Kidney epithelial cell (primary cell): Measurements from ENCODE around the gene ZNF860. TPM values are rescaled to one million over a fixed set of nuclear protein-coding genes. Genes with fewer than 3 reads are reported as not detected.

Experiments
- DNase-seq: peaks from one replicate; pipeline ENCODE4 v3.0.0-alpha.2; 2010; ENCODE audit warnings: low read depth
- H3K27me3 ChIP-seq: 2 replicates; pipeline ENCODE4 v1.6.0; 2011; ENCODE audit warnings: low read length; ENCODE audit not compliant: control insufficient read depth, insufficient read depth
- H3K36me3 ChIP-seq: 2 replicates; pipeline ENCODE4 v1.5.1; 2011; ENCODE audit warnings: low read length; ENCODE audit not compliant: control insufficient read depth, insufficient read depth
- H3K4me3 ChIP-seq: 2 replicates; pipeline ENCODE4 v1.5.1; 2011; ENCODE audit warnings: low read depth, mild to moderate bottlenecking, control low read depth, low read length
- total RNA-seq: library from RNA; depleted of rRNA; stranded (reverse); fragments of >200 nt; gene quantifications from 2 replicates; pipeline ENCODE4 v1.2.3, GENCODE V29; 2015
- TF ChIP-seq, protein P1 (sequence below): IDR thresholded peaks from 2 replicates; pipeline ENCODE4 v1.5.1; 2011; ENCODE audit warnings: mild to moderate bottlenecking, moderate library complexity, low read length, control low read depth, inconsistent platforms; ENCODE audit not compliant: insufficient read depth, poor library complexity, severe bottlenecking

ZNF860 gene
- total RNA-seq, 1 donor from 2014 or later: 1.3 TPM

DNA sequence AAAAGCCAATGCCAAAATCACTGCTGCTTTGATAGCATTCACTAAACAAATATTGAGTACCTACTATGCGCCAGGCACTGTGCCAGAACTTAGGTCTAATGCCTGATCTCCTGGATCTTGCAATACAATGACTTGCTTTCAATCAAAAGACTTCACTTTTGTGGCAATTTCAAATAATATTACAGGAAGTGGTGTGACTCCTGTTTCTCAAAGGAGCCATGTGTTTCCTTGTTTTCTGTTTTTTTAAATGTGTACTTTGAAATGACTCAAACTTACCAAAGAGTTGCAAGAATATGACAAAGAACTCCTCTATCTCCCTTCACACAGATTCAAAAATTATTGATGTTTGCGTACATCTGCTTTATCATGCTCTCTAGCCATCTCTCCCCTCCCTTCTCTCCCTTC, 18.7 kb upstream of the ZNF860 start:
- no peak overlapping the region for H3K4me3 ChIP-seq
- TF ChIP-seq, protein P1, sequence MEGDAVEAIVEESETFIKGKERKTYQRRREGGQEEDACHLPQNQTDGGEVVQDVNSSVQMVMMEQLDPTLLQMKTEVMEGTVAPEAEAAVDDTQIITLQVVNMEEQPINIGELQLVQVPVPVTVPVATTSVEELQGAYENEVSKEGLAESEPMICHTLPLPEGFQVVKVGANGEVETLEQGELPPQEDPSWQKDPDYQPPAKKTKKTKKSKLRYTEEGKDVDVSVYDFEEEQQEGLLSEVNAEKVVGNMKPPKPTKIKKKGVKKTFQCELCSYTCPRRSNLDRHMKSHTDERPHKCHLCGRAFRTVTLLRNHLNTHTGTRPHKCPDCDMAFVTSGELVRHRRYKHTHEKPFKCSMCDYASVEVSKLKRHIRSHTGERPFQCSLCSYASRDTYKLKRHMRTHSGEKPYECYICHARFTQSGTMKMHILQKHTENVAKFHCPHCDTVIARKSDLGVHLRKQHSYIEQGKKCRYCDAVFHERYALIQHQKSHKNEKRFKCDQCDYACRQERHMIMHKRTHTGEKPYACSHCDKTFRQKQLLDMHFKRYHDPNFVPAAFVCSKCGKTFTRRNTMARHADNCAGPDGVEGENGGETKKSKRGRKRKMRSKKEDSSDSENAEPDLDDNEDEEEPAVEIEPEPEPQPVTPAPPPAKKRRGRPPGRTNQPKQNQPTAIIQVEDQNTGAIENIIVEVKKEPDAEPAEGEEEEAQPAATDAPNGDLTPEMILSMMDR: no peak
- no peaks in the 10 kb centered on the region for H3K27me3 ChIP-seq
- no peak for DNase-seq
- no peaks in the 10 kb centered on the region for H3K36me3 ChIP-seq

DNA sequence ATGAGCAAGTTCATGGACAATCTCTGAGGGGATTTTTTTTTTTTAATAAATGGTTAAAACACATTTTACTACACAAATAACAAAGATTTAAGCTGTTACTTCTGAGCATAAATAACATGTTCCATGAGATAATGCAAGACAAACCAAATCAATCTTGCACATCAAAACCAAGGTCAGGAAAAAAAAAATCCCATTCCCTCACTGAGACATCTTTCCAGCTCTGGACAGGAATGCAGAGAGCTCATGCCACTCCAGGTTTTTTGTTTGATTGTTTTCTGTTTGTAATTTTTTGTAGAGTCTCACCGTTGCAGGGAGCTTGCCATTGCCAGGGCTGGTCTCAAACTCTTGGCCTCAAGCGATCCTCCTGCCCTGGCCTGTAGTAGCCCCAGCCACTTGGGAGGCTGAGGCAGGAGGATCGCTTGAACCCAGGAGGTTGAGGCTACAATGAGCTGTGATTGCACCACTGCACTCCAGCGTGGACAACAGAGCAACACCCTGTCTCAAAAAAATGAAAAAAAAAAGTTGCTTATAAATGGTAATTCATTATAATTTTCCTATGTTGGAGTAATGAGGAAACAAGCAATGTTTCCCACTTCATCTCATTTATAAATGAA, 14.5 kb upstream of the ZNF860 start:
- H3K36me3 ChIP-seq: no peaks in the 10 kb centered on the region
- TF ChIP-seq, protein P1: no peak
- no peak overlapping the region for H3K4me3 ChIP-seq

DNA sequence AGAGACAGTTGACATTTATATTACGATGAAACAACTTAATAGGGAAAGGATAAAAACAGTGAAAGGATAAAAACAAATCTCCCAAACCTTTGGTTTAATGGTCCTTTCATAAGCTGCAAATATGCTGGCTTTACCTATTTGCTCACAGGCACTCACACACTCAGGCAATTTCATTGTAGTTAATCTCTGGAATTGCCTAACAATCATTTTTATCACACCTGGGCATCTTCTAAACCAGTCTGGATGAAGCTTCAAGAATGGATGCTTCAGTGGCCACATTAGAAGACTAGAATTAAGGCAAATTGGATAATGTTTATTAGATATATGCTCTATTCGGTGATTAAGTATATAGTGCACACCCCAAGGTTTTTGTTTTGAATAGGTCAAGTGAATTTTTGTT, 14.0 kb upstream of the ZNF860 start:
- no peaks in the 10 kb centered on the region for H3K27me3 ChIP-seq
- no peak for DNase-seq
- H3K4me3 ChIP-seq: no peak overlapping the region
- H3K36me3 ChIP-seq: no peaks in the 10 kb centered on the region
- TF ChIP-seq, protein P1: no peak

More for the DNA sequence above, 14.5 kb upstream of the ZNF860 start:
- DNase-seq: no peak
- H3K27me3 ChIP-seq: no peaks in the 10 kb centered on the region

DNA sequence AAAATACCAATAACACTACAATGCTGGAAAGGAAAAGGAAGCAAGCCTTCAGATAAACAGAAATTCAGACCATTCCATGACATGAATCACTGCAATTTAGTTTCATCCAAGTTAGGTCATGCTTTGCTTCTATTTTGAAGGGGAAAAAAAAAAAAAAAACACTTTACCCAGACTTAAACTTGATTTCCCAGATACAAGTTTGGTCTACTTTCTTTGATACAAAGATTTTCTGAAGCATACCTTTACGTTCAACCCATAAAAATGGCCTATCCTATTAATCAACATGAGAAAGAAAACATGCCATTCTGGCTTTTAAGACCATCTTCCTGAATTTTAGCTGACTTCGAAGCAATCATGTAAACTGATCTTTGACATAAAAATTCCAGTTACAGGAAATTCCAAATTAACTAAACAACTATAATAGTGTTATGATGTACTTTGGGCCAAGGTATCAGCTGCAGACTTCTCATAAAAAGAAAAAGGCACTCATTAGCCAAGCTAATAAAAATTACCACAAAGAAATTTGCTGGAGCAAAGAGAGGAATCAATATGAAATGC, 13.1 kb upstream of the ZNF860 start:
- no peaks in the 10 kb centered on the region for H3K36me3 ChIP-seq
- DNase-seq: no peak
- no peak overlapping the region for H3K4me3 ChIP-seq
- H3K27me3 ChIP-seq: no peaks in the 10 kb centered on the region
- TF ChIP-seq, protein P1: no peak

DNA sequence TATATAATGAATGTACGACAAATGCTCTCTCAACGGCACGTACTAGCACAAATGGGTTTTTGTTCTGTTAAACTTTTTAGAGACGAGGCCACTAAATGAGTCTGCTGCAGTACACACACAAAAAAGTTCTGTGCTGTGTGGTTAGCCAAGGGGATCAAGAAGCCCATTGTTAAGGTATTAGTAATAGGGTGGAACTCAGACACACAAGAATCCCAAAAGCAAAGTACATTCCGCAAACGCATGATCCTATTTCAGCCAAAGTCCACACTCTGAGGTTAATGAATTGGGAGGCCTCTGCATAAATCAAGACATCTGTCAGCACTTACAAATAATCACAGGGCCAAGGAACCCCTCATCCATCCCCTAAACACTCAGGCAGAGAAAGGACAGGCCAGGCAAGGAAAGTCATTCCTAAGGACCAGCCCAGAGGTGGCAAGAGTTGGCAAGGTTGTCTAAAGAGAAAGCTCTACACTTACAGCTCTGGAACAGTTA, 12.6 kb upstream of the ZNF860 start:
- TF ChIP-seq, protein P1: no peak
- Histone ChIP-seq H3K27me3 (no peaks in the 10 kb centered on the region), H3K4me3 (no peak overlapping the region), H3K36me3 (no peaks in the 10 kb centered on the region)
- DNase-seq: peak; percentile 99

DNA sequence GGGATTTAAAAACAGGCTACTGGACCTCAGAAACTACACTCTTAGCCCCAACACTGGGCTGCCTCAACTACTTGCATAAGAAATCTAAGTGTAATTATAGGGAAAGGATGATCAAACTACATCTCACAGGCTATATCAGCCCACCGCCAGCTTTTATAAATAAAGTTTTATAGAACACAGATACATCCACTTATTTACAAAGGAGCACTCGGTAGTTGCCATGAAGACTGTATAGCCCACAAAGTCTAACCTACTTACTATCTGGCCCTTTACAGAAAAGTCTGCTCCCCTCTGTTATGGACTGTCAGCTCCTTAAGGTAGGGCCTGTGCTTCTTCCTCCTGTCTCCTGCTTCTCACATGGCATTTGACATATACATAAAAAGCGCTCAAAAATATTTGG, 9.9 kb upstream of the ZNF860 start:
- Histone ChIP-seq H3K4me3 (no peak overlapping the region), H3K36me3 (no peaks in the 10 kb centered on the region), H3K27me3 (no peaks in the 10 kb centered on the region)
- TF ChIP-seq, protein P1: no peak
- DNase-seq: no peak
